SK-N-SH treated with all-trans-retinoic acid at 6 μM for 48 hours (cell line): Measurements from ENCODE around the gene FOSB.

Source experiments
- ATAC-seq: fragments of 200-7000 bp; cut with Tn5 transposase; 3 replicates; pipeline ENCODE4 v1.9.1; 2020; ENCODE audit warnings: mild to moderate bottlenecking, moderate library complexity
- ARNTL ChIP-seq: fragments of 450-650 bp; formaldehyde crosslinking; IDR thresholded peaks from 2 replicates; pipeline ENCODE4 v1.5.0; 2020; ENCODE audit warnings: low read depth, mild to moderate bottlenecking, moderate library complexity, borderline replicate concordance
- BACH2 ChIP-seq: fragments of 250-450 bp; sonication (Bioruptor Pico); IDR thresholded peaks from 2 replicates; pipeline ENCODE4 v1.9.0; 2021; ENCODE audit warnings: mild to moderate bottlenecking, borderline replicate concordance
- ESRRG ChIP-seq: fragments of 250-450 bp; sonication (Bioruptor Pico); IDR thresholded peaks from 2 replicates; pipeline ENCODE4 v1.6.1; 2021; ENCODE audit warnings: mild to moderate bottlenecking
- GLIS3 ChIP-seq: fragments of 250-450 bp; sonication (Bioruptor Pico); IDR thresholded peaks from 2 replicates; pipeline ENCODE4 v1.5.0; 2020; ENCODE audit warnings: mild to moderate bottlenecking, moderate library complexity
- ISL1 ChIP-seq: fragments of 250-450 bp; sonication (Bioruptor Pico); IDR thresholded peaks from 2 replicates; pipeline ENCODE4 v2.1.2; 2022; ENCODE audit warnings: mild to moderate bottlenecking, moderate library complexity
- OSR1 ChIP-seq: fragments of 250-450 bp; sonication (Bioruptor Pico); IDR thresholded peaks from 2 replicates; pipeline ENCODE4 v1.8.0; 2022; ENCODE audit warnings: moderate library complexity, mild to moderate bottlenecking, inconsistent platforms
- PPARA ChIP-seq: fragments of 250-450 bp; sonication (Bioruptor Pico); IDR thresholded peaks from 2 replicates; pipeline ENCODE4 v1.5.0; 2020; ENCODE audit warnings: mild to moderate bottlenecking, borderline replicate concordance
- RARB ChIP-seq: fragments of 250-450 bp; sonication (Bioruptor Pico); IDR thresholded peaks from 2 replicates; pipeline ENCODE4 v1.8.0; 2021; ENCODE audit warnings: mild to moderate bottlenecking, moderate library complexity
- SNAI2 ChIP-seq: fragments of 250-450 bp; sonication (Bioruptor Pico); IDR thresholded peaks from 2 replicates; pipeline ENCODE4 v1.5.0; 2020; ENCODE audit warnings: mild to moderate bottlenecking, moderate library complexity
- TOX ChIP-seq: fragments of 250-450 bp; sonication (Bioruptor Pico); IDR thresholded peaks from 2 replicates; pipeline ENCODE4 v1.8.0; 2021; ENCODE audit warnings: mild to moderate bottlenecking, moderate library complexity, borderline replicate concordance
- ZC3H10 ChIP-seq: fragments of 250-450 bp; sonication (Bioruptor Pico); IDR thresholded peaks from 2 replicates; pipeline ENCODE4 v1.5.1; 2021; ENCODE audit warnings: mild to moderate bottlenecking, moderate library complexity
- ZFP3 ChIP-seq: fragments of 250-450 bp; sonication (Bioruptor Pico); IDR thresholded peaks from 2 replicates; pipeline ENCODE4 v1.5.0; 2020; ENCODE audit warnings: mild to moderate bottlenecking, moderate library complexity
- ZFP30 ChIP-seq: fragments of 450-650 bp; formaldehyde crosslinking; IDR thresholded peaks from 2 replicates; pipeline ENCODE4 v1.5.0; 2022; ENCODE audit warnings: mild to moderate bottlenecking, moderate library complexity
- ZNF565 ChIP-seq: fragments of 450-650 bp; formaldehyde crosslinking; conservative IDR thresholded peaks from 2 replicates; pipeline ENCODE4 v1.5.0; 2020; ENCODE audit warnings: low read depth, mild to moderate bottlenecking, moderate library complexity
- TF ChIP-seq, protein P1 (sequence below): fragments of 250-450 bp; sonication (Bioruptor Pico); IDR thresholded peaks from 2 replicates; pipeline ENCODE4 v1.5.1; 2020; ENCODE audit warnings: low read depth, mild to moderate bottlenecking, moderate library complexity
- TF ChIP-seq, protein P2 (sequence below): fragments of 250-450 bp; sonication (Bioruptor Pico); IDR thresholded peaks from 2 replicates; pipeline ENCODE4 v1.8.0; 2020; ENCODE audit warnings: mild to moderate bottlenecking, moderate library complexity, borderline replicate concordance
- TF ChIP-seq, protein P3 (sequence below): fragments of 250-450 bp; sonication (Bioruptor Pico); IDR thresholded peaks from 2 replicates; pipeline ENCODE4 v1.8.0; 2021; ENCODE audit warnings: low read depth, mild to moderate bottlenecking, moderate library complexity, borderline replicate concordance
- TF ChIP-seq, protein P4 (sequence below): fragments of 250-450 bp; sonication (Bioruptor Pico); IDR thresholded peaks from 2 replicates; pipeline ENCODE4 v1.5.0; 2020; ENCODE audit warnings: mild to moderate bottlenecking, moderate library complexity
- TF ChIP-seq, protein P5 (sequence below): fragments of 250-450 bp; sonication (Bioruptor Pico); IDR thresholded peaks from 2 replicates; pipeline ENCODE4 v1.5.1; 2021; ENCODE audit warnings: mild to moderate bottlenecking, moderate library complexity

Gene FOSB

DNA sequence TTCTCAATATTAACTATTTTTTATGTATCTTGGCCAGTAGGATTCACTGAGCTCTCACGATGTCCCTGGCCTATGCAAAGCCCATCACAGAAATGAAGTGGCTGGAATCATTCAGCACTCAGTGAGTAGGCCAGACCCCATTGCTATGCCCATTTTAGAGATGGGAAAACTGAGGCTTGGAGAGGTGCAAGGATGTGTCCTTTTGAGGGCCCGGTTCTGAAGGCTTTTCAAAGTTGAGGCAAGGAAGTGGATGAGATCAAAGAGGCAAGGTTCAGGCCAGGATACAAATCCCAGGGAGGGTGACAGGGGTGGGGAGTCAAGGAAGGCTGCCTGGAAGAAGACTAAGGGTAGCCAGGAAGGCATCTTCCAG, 25.4 kb upstream of the FOSB start:
- no peak for TF ChIP-seq ZC3H10 (CRISPR knock-in tag)
- no peak for TF ChIP-seq GLIS3
- no peak for TF ChIP-seq ISL1
- no peak for TF ChIP-seq RARB
- TF ChIP-seq ESRRG, result no peak
- TF ChIP-seq, protein P1, sequence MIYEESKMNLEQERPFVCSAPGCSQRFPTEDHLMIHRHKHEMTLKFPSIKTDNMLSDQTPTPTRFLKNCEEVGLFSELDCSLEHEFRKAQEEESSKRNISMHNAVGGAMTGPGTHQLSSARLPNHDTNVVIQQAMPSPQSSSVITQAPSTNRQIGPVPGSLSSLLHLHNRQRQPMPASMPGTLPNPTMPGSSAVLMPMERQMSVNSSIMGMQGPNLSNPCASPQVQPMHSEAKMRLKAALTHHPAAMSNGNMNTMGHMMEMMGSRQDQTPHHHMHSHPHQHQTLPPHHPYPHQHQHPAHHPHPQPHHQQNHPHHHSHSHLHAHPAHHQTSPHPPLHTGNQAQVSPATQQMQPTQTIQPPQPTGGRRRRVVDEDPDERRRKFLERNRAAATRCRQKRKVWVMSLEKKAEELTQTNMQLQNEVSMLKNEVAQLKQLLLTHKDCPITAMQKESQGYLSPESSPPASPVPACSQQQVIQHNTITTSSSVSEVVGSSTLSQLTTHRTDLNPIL (CRISPR knock-in tag), result no peak
- TF ChIP-seq ZFP3, result no peak
- no peak for TF ChIP-seq ARNTL (CRISPR knock-in tag)
- no peak for TF ChIP-seq PPARA (CRISPR knock-in tag)
- no peak for TF ChIP-seq ZFP30
- no peak for TF ChIP-seq OSR1 (CRISPR knock-in tag)
- TF ChIP-seq TOX (CRISPR knock-in tag), result no peak
- TF ChIP-seq ZNF565 (CRISPR knock-in tag), result no peak
- TF ChIP-seq, protein P2, sequence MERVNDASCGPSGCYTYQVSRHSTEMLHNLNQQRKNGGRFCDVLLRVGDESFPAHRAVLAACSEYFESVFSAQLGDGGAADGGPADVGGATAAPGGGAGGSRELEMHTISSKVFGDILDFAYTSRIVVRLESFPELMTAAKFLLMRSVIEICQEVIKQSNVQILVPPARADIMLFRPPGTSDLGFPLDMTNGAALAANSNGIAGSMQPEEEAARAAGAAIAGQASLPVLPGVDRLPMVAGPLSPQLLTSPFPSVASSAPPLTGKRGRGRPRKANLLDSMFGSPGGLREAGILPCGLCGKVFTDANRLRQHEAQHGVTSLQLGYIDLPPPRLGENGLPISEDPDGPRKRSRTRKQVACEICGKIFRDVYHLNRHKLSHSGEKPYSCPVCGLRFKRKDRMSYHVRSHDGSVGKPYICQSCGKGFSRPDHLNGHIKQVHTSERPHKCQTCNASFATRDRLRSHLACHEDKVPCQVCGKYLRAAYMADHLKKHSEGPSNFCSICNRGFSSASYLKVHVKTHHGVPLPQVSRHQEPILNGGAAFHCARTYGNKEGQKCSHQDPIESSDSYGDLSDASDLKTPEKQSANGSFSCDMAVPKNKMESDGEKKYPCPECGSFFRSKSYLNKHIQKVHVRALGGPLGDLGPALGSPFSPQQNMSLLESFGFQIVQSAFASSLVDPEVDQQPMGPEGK (CRISPR knock-in tag), result no peak
- TF ChIP-seq, protein P3, sequence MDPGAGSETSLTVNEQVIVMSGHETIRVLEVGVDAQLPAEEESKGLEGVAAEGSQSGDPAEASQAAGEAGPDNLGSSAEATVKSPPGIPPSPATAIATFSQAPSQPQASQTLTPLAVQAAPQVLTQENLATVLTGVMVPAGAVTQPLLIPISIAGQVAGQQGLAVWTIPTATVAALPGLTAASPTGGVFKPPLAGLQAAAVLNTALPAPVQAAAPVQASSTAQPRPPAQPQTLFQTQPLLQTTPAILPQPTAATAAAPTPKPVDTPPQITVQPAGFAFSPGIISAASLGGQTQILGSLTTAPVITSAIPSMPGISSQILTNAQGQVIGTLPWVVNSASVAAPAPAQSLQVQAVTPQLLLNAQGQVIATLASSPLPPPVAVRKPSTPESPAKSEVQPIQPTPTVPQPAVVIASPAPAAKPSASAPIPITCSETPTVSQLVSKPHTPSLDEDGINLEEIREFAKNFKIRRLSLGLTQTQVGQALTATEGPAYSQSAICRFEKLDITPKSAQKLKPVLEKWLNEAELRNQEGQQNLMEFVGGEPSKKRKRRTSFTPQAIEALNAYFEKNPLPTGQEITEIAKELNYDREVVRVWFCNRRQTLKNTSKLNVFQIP (CRISPR knock-in tag), result no peak
- TF ChIP-seq, protein P4, sequence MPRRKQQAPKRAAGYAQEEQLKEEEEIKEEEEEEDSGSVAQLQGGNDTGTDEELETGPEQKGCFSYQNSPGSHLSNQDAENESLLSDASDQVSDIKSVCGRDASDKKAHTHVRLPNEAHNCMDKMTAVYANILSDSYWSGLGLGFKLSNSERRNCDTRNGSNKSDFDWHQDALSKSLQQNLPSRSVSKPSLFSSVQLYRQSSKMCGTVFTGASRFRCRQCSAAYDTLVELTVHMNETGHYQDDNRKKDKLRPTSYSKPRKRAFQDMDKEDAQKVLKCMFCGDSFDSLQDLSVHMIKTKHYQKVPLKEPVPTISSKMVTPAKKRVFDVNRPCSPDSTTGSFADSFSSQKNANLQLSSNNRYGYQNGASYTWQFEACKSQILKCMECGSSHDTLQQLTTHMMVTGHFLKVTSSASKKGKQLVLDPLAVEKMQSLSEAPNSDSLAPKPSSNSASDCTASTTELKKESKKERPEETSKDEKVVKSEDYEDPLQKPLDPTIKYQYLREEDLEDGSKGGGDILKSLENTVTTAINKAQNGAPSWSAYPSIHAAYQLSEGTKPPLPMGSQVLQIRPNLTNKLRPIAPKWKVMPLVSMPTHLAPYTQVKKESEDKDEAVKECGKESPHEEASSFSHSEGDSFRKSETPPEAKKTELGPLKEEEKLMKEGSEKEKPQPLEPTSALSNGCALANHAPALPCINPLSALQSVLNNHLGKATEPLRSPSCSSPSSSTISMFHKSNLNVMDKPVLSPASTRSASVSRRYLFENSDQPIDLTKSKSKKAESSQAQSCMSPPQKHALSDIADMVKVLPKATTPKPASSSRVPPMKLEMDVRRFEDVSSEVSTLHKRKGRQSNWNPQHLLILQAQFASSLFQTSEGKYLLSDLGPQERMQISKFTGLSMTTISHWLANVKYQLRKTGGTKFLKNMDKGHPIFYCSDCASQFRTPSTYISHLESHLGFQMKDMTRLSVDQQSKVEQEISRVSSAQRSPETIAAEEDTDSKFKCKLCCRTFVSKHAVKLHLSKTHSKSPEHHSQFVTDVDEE (CRISPR knock-in tag), result no peak
- TF ChIP-seq, protein P5, sequence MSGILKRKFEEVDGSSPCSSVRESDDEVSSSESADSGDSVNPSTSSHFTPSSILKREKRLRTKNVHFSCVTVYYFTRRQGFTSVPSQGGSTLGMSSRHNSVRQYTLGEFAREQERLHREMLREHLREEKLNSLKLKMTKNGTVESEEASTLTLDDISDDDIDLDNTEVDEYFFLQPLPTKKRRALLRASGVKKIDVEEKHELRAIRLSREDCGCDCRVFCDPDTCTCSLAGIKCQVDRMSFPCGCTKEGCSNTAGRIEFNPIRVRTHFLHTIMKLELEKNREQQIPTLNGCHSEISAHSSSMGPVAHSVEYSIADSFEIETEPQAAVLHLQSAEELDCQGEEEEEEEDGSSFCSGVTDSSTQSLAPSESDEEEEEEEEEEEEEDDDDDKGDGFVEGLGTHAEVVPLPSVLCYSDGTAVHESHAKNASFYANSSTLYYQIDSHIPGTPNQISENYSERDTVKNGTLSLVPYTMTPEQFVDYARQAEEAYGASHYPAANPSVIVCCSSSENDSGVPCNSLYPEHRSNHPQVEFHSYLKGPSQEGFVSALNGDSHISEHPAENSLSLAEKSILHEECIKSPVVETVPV, result no peak
- no peak for TF ChIP-seq SNAI2 (CRISPR knock-in tag)
- no peak for TF ChIP-seq BACH2 (CRISPR knock-in tag)
- TF ChIP-seq, all 23 proteins: peak for 0
- no peak for ATAC-seq

DNA sequence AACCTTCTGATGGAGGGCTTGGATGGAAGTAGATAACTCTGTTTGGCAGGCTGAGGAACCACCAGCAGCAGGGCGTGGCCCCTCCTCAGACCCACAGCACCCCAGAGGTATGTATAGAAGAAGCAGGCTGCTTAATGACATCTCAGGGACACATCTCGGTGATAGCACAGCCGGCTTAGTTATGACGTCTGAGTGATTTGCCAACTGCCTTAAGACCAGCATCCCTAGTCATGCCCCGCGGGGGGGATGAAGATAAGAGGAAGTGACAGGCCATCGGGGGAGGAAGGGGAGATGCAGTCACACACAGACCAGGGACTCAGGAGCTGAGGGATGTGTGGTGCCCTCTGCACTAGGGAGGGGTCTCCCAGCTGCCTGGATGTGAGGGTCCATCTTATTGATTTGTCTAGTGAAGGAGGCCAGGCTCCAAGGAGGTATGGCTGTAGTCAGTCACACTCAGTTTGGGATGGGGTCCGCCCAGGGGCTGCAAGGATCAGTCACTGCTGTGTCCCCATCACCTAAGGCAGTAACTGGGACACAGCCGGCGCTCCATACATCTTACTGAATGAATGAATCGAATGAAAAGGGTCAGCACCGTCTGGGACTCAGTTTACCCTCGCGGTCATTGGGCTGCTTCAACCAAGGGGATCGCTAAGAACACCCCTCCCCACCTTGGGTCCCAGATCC, 24.9 kb upstream of the FOSB start:
- TF ChIP-seq, protein P5, result no peak
- peak; percentile 0; the same call in 2 of the 3 replicates for ATAC-seq
